PC-9 (cell line): ENCODE results near the gene FBXW10B. TPM values are rescaled to one million over a fixed set of nuclear protein-coding genes. Genes with fewer than 3 reads are reported as not detected.

Source experiments
- BruUV-seq: library from RNA; stranded (reverse); fragments of 400-500 nt; replicated peaks from 2 replicates; lab custom pipeline; 2021; lab: Mats Ljungman, UMichigan
- CTCF ChIA-PET: fragments of 300-600 bp; sonication (Branson Sonifier 250); formaldehyde crosslinking; loops from one replicate; lab custom pipeline; 2022; ENCODE audit warnings: antibody characterized with exemption; lab: Charles Lee
- POLR2A ChIA-PET: fragments of 300-600 bp; sonication (Branson Sonifier 250); formaldehyde crosslinking; loops from one replicate; lab custom pipeline; 2022; ENCODE audit warnings: antibody characterized with exemption; ENCODE audit not compliant: unreplicated experiment; lab: Charles Lee
- DNase-seq, 2 experiments: peaks; one replicate each; pipeline versions ENCODE4 v3.0.0 to v3.0.0-alpha.2; 2015 to 2022; ENCODE audit warnings: mixed read lengths in 1 of 2
- H2AFZ ChIP-seq: fragments of 200-600 bp; sonication (generic); 2 replicates; pipeline ENCODE4 v1.8.1; 2017; ENCODE audit warnings: antibody characterized with exemption
- H3F3A ChIP-seq: fragments of 200-600 bp; sonication (generic); 2 replicates; pipeline ENCODE4 v1.8.1; 2017; ENCODE audit warnings: antibody characterized with exemption, mild to moderate bottlenecking, low read depth; ENCODE audit not compliant: insufficient read depth
- H3K27ac ChIP-seq: fragments of 200-600 bp; sonication (generic); 2 replicates; pipeline ENCODE4 v1.6.1; 2016; ENCODE audit warnings: mixed run types
- H3K27me3 ChIP-seq: fragments of 200-600 bp; sonication (generic); 2 replicates; pipeline ENCODE4 v1.6.1; 2016; ENCODE audit warnings: low read depth, mixed run types; ENCODE audit not compliant: insufficient read depth
- H3K36me3 ChIP-seq: fragments of 200-600 bp; sonication (generic); 2 replicates; pipeline ENCODE4 v1.6.1; 2016; ENCODE audit warnings: low read depth, mixed run types
- H3K4me1 ChIP-seq: fragments of 200-600 bp; sonication (generic); replicated peaks from 2 replicates; pipeline ENCODE4 v1.6.1; 2016; ENCODE audit warnings: mixed run types; ENCODE audit not compliant: insufficient read depth
- H3K4me2 ChIP-seq: fragments of 200-600 bp; sonication (generic); 2 replicates; pipeline ENCODE4 v1.6.1; 2017; ENCODE audit warnings: mixed run types
- H3K4me3 ChIP-seq: fragments of 200-600 bp; sonication (generic); 2 replicates; pipeline ENCODE4 v1.6.1; 2016; ENCODE audit warnings: mixed run types
- H3K79me2 ChIP-seq: fragments of 200-600 bp; sonication (generic); 2 replicates; pipeline ENCODE4 v1.6.1; 2017; ENCODE audit warnings: low read depth, mixed run types
- H3K9me2 ChIP-seq: fragments of 200-600 bp; sonication (generic); 2 replicates; pipeline ENCODE4 v1.8.1; 2017; ENCODE audit warnings: mild to moderate bottlenecking; ENCODE audit not compliant: insufficient read depth
- H3K9me3 ChIP-seq: fragments of 200-600 bp; sonication (generic); 2 replicates; pipeline ENCODE4 v1.8.1; 2016; ENCODE audit warnings: low read depth; ENCODE audit not compliant: insufficient read depth
- H4K20me1 ChIP-seq: fragments of 200-600 bp; sonication (generic); 2 replicates; pipeline ENCODE4 v1.8.1; 2017; ENCODE audit not compliant: insufficient read depth
- EZH2 ChIP-seq: fragments of 200-600 bp; sonication (generic); IDR thresholded peaks from 2 replicates; pipeline ENCODE4 v1.8.0; 2017; ENCODE audit warnings: antibody characterized with exemption, low read depth
- intact Hi-C: fragments of 100-400 bp; cut with micrococcal nuclease; formaldehyde crosslinking; loops from one replicate; pipeline ENCODE4 v1.10.0; 2022; ENCODE audit not compliant: unreplicated experiment
- total RNA-seq: library from RNA; stranded (reverse); gene quantifications from 2 replicates; pipeline ENCODE4 v1.2.3, GENCODE V29; 2021
- TF ChIP-seq, protein P1 (sequence below): fragments of 200-600 bp; sonication (generic); conservative IDR thresholded peaks from 2 replicates; pipeline ENCODE4 v1.6.1; 2017; ENCODE audit warnings: mixed run types, antibody characterized with exemption, mild to moderate bottlenecking, moderate library complexity

FBXW10B gene
- total RNA-seq, 1 experiment from 2014 or later, result 16.2 TPM

GRCh38 chr17:15662681-15663080 lies 43.2 kb upstream of the FBXW10B start:
- Histone ChIP-seq H3K9me2 (no peaks in the 10 kb centered on the region), H3K27ac (no peak overlapping the region), H4K20me1 (no peaks in the 10 kb centered on the region), H3K4me3 (no peak overlapping the region), H3F3A (peaks cover 25% of the 10 kb centered on the region), H3K4me2 (no peak overlapping the region), H3K27me3 (no peaks in the 10 kb centered on the region), H3K4me1 (peaks cover 26% of the 10 kb centered on the region), H3K36me3 (0 out of 2 replicates have a peak, but pooled peaks cover 4% of the 10 kb centered on the region), H3K9me3 (no peaks in the 10 kb centered on the region), H2AFZ (no peak overlapping the region), H3K79me2 (no peaks in the 10 kb centered on the region)
- CTCF ChIA-PET, result no interaction called here
- POLR2A ChIA-PET, result no interaction called here
- intact Hi-C loops, result no loop called here
- TF ChIP-seq EZH2, result no peak
- TF ChIP-seq, protein P1, sequence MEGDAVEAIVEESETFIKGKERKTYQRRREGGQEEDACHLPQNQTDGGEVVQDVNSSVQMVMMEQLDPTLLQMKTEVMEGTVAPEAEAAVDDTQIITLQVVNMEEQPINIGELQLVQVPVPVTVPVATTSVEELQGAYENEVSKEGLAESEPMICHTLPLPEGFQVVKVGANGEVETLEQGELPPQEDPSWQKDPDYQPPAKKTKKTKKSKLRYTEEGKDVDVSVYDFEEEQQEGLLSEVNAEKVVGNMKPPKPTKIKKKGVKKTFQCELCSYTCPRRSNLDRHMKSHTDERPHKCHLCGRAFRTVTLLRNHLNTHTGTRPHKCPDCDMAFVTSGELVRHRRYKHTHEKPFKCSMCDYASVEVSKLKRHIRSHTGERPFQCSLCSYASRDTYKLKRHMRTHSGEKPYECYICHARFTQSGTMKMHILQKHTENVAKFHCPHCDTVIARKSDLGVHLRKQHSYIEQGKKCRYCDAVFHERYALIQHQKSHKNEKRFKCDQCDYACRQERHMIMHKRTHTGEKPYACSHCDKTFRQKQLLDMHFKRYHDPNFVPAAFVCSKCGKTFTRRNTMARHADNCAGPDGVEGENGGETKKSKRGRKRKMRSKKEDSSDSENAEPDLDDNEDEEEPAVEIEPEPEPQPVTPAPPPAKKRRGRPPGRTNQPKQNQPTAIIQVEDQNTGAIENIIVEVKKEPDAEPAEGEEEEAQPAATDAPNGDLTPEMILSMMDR, result no peak
- BruUV-seq, result no TSS peak
- no peak for DNase-seq

GRCh38 chr17:15660077-15660476 lies 40.6 kb upstream of the FBXW10B start:
- POLR2A ChIA-PET, result interaction anchor here (0.6 to 1.3 kb wide), 4 partner anchors 9 to 817 kb away, joined by 3 to 11 read pairs (median 6); no protein-coding TSS in a partner anchor
- no peak overlapping the region for H3K4me3 ChIP-seq

GRCh38 chr17:15659663-15660062 lies 40.2 kb upstream of the FBXW10B start:
- POLR2A ChIA-PET, result interaction anchor here (0.5 to 2.1 kb wide), 8 partner anchors 8 to 817 kb away, joined by 3 to 23 read pairs (median 8); partner anchors contain the start of genes ZNF286A and ZSWIM7
- peak overlapping the region; percentile 75 for H3K4me2 ChIP-seq
- no TSS peak for BruUV-seq

More at GRCh38 chr17:15660077-15660476, 40.6 kb upstream of the FBXW10B start:
- CTCF ChIA-PET, result no interaction called here
- Histone ChIP-seq H3K4me2 (peak overlapping the region; percentile 75), H2AFZ (no peak overlapping the region), H3K9me2 (no peaks in the 10 kb centered on the region), H3K9me3 (no peaks in the 10 kb centered on the region), H3K36me3 (peaks cover 9% of the 10 kb centered on the region; the same call in 1 of the 2 replicates), H3F3A (peaks cover 50% of the 10 kb centered on the region), H4K20me1 (no peaks in the 10 kb centered on the region), H3K27me3 (no peaks in the 10 kb centered on the region), H3K27ac (peak overlapping the region; percentile 98), H3K4me1 (peaks cover 51% of the 10 kb centered on the region), H3K79me2 (no peaks in the 10 kb centered on the region)
- no peak for TF ChIP-seq EZH2
- TF ChIP-seq, protein P1, result no peak
- intact Hi-C loops, result no loop called here
- DNase-seq, result no peak
- BruUV-seq, result TSS peak; percentile 43

More at GRCh38 chr17:15659663-15660062, 40.2 kb upstream of the FBXW10B start:
- Histone ChIP-seq H3K27me3 (no peaks in the 10 kb centered on the region), H3K36me3 (peaks cover 9% of the 10 kb centered on the region; the same call in 1 of the 2 replicates), H3K9me3 (no peaks in the 10 kb centered on the region), H3K4me1 (peaks cover 55% of the 10 kb centered on the region), H3F3A (peaks cover 55% of the 10 kb centered on the region), H4K20me1 (no peaks in the 10 kb centered on the region), H3K79me2 (no peaks in the 10 kb centered on the region), H3K9me2 (no peaks in the 10 kb centered on the region), H2AFZ (no peak overlapping the region), H3K4me3 (no peak overlapping the region; the same call in 1 of the 2 replicates), H3K27ac (peak overlapping the region; percentile 98)
- DNase-seq, result peak; percentile 96 to 97
- no peak for TF ChIP-seq EZH2
- TF ChIP-seq, protein P1, result no peak
- intact Hi-C loops, result loop anchor here (1.0 to 10.0 kb wide), 6 partner anchors 8 to 628 kb away; partner anchors contain the start of genes PMP22 and ZNF286A
- CTCF ChIA-PET, result no interaction called here
